SU-DHL-6 (cell line): ENCODE data around the gene CROT.

Experiments used
- H2AFZ ChIP-seq: fragments of 200-600 bp; sonication (generic); 2 replicates; pipeline ENCODE4 v1.6.1; 2014; ENCODE audit warnings: low read depth, mild to moderate bottlenecking, moderate library complexity, mixed read lengths, antibody characterized with exemption, low read length; ENCODE audit not compliant: severe bottlenecking
- H3F3A ChIP-seq: fragments of 200-600 bp; shearing (Covaris generic); 2 replicates; pipeline ENCODE4 v1.6.0; 2016; ENCODE audit warnings: antibody characterized with exemption, mild to moderate bottlenecking; ENCODE audit not compliant: insufficient read depth
- H3K27ac ChIP-seq: fragments of 200-600 bp; sonication (generic); 2 replicates; pipeline ENCODE4 v1.5.1; 2016; ENCODE audit warnings: low read depth, mild to moderate bottlenecking, low read length, moderate library complexity, mixed read lengths
- H3K27me3 ChIP-seq: fragments of 200-600 bp; sonication (generic), shearing (Covaris generic); 2 replicates; pipeline ENCODE4 v1.6.0; 2014; ENCODE audit warnings: mild to moderate bottlenecking, low read length
- H3K36me3 ChIP-seq: fragments of 200-600 bp; sonication (generic); 2 replicates; pipeline ENCODE4 v1.6.1; 2014; ENCODE audit warnings: mild to moderate bottlenecking, low read length, mixed read lengths
- H3K4me2 ChIP-seq: fragments of 300-600, 200-600 bp; shearing (Covaris generic), sonication (generic); 2 replicates; pipeline ENCODE4 v1.6.0; 2014; ENCODE audit warnings: low read length, low read depth, mild to moderate bottlenecking; ENCODE audit not compliant: poor library complexity, severe bottlenecking
- H3K4me3 ChIP-seq: fragments of 200-600 bp; sonication (generic); 2 replicates; pipeline ENCODE4 v1.5.1; 2014; ENCODE audit warnings: antibody characterized with exemption, low read length, mild to moderate bottlenecking, mixed read lengths; ENCODE audit not compliant: insufficient read depth, poor library complexity, severe bottlenecking
- H3K79me2 ChIP-seq: fragments of 200-600 bp; sonication (generic); 2 replicates; pipeline ENCODE4 v1.6.1; 2014; ENCODE audit warnings: mild to moderate bottlenecking, low read length, moderate library complexity; ENCODE audit not compliant: insufficient read depth
- H3K9ac ChIP-seq: fragments of 200-600 bp; sonication (generic); 2 replicates; pipeline ENCODE4 v1.7.0; 2014; ENCODE audit warnings: mild to moderate bottlenecking, low read length
- H3K9me2 ChIP-seq: fragments of 200-600 bp; sonication (generic); replicated peaks from 2 replicates; pipeline ENCODE4 v1.6.1; 2014; ENCODE audit warnings: low read length; ENCODE audit not compliant: insufficient read depth
- H3K9me3 ChIP-seq: fragments of 200-600 bp; sonication (generic); 2 replicates; pipeline ENCODE4 v1.6.1; 2014; ENCODE audit warnings: low read length, mixed read lengths; ENCODE audit not compliant: insufficient read depth
- H4K20me1 ChIP-seq: fragments of 200-600 bp; sonication (generic); 2 replicates; pipeline ENCODE4 v1.6.1; 2014; ENCODE audit warnings: low read depth, mild to moderate bottlenecking, antibody characterized with exemption, low read length, moderate library complexity, mixed read lengths
- EZH2phosphoT487 ChIP-seq: fragments of 200-600 bp; sonication (generic), shearing (Covaris generic); conservative IDR thresholded peaks from 2 replicates; pipeline ENCODE4 v1.6.1; 2018; ENCODE audit warnings: mild to moderate bottlenecking, antibody characterized with exemption, low read length, moderate library complexity, mixed read lengths
- TF ChIP-seq, protein P1 (sequence below): fragments of 200-600 bp; sonication (generic); IDR thresholded peaks from one replicate; pipeline ENCODE4 v1.5.1; 2017; ENCODE audit warnings: antibody characterized with exemption, mild to moderate bottlenecking, low read length, moderate library complexity; ENCODE audit not compliant: insufficient read depth, poor library complexity, severe bottlenecking

The CROT gene

GRCh38 chr7:87413029-87413428 is 67.6 kb downstream of the CROT start:
- Histone ChIP-seq H3K79me2 (no peaks in the 10 kb centered on the region), H3K9me3 (no peaks in the 10 kb centered on the region), H3K27me3 (no peaks in the 10 kb centered on the region), H3K4me3 (no peak overlapping the region), H3K27ac (no peak overlapping the region), H4K20me1 (no peaks in the 10 kb centered on the region), H3K9me2 (no peaks in the 10 kb centered on the region), H2AFZ (no peak overlapping the region), H3K36me3 (no peaks in the 10 kb centered on the region), H3F3A (no peaks in the 10 kb centered on the region), H3K4me2 (no peak overlapping the region), H3K9ac (no peak overlapping the region)
- TF ChIP-seq, protein P1, sequence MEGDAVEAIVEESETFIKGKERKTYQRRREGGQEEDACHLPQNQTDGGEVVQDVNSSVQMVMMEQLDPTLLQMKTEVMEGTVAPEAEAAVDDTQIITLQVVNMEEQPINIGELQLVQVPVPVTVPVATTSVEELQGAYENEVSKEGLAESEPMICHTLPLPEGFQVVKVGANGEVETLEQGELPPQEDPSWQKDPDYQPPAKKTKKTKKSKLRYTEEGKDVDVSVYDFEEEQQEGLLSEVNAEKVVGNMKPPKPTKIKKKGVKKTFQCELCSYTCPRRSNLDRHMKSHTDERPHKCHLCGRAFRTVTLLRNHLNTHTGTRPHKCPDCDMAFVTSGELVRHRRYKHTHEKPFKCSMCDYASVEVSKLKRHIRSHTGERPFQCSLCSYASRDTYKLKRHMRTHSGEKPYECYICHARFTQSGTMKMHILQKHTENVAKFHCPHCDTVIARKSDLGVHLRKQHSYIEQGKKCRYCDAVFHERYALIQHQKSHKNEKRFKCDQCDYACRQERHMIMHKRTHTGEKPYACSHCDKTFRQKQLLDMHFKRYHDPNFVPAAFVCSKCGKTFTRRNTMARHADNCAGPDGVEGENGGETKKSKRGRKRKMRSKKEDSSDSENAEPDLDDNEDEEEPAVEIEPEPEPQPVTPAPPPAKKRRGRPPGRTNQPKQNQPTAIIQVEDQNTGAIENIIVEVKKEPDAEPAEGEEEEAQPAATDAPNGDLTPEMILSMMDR = no peak
- no peak for TF ChIP-seq EZH2phosphoT487

- no peaks in the 10 kb centered on the region for H3F3A ChIP-seq
- H3K9me3 ChIP-seq = no peaks in the 10 kb centered on the region
- no peaks in the 10 kb centered on the region for H3K36me3 ChIP-seq
- no peak overlapping the region for H3K27ac ChIP-seq
- H4K20me1 ChIP-seq = no peaks in the 10 kb centered on the region
- H2AFZ ChIP-seq = no peak overlapping the region
- no peak overlapping the region for H3K4me2 ChIP-seq
- H3K4me3 ChIP-seq = no peak overlapping the region
- no peaks in the 10 kb centered on the region for H3K9me2 ChIP-seq
- H3K27me3 ChIP-seq = no peaks in the 10 kb centered on the region
- H3K79me2 ChIP-seq = no peaks in the 10 kb centered on the region
- TF ChIP-seq, protein P1 = no peak
- TF ChIP-seq EZH2phosphoT487 = no peak
- H3K9ac ChIP-seq = no peak overlapping the region
These were observed 68.7 kb downstream of the CROT start for GRCh38 chr7:87413951-87414793.

DNA sequence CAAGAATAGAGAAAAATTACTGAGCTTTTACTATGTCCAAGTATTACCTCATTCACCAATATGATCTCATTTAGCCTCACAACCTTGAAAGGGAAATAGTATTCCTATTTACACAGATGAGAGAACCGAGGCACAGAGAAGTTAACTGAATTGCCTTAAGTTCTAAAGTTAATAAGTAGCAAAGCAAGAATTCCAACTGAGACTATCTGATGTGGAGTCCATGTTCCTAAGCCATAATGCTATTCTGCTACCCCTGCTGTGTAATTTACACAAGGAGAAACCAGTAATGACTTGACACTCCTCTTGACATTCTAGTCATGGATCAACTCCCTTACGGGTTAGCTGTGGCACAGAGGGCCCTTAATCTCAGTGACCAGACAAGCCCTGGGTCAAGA is 69.3 kb downstream of the CROT start:
- Histone ChIP-seq H3K36me3 (no peaks in the 10 kb centered on the region), H3F3A (no peaks in the 10 kb centered on the region), H3K27ac (no peak overlapping the region), H2AFZ (no peak overlapping the region), H3K9me3 (no peaks in the 10 kb centered on the region), H3K27me3 (no peaks in the 10 kb centered on the region), H3K9me2 (no peaks in the 10 kb centered on the region), H3K4me2 (no peak overlapping the region), H3K4me3 (no peak overlapping the region), H3K9ac (no peak overlapping the region), H4K20me1 (no peaks in the 10 kb centered on the region), H3K79me2 (no peaks in the 10 kb centered on the region)
- TF ChIP-seq, protein P1 = no peak
- TF ChIP-seq EZH2phosphoT487 = no peak
